ENCODE results near the gene BTNL9.
"Not testable (repeated sequence)": the region's sequence is repeated elsewhere in the genome, so short reads cannot be mapped to it uniquely, and the experiment has no call there.

The BTNL9 gene

GRCh38 chr5:181101030-181101641, 61.1 kb downstream of the BTNL9 start:
- DNase-seq = not testable (repeated sequence)

- not testable (repeated sequence) for DNase-seq
Observed at GRCh38 chr5:181101930-181102674, 62.0 kb downstream of the BTNL9 start.

- DNase-seq = not testable (repeated sequence)
Observed at GRCh38 chr5:181104259-181104568, 64.1 kb downstream of the BTNL9 start.

- not testable (repeated sequence) for DNase-seq
Observed at GRCh38 chr5:181104606-181105390, 64.7 kb downstream of the BTNL9 start.

GRCh38 chr5:181105391-181106025, 65.4 kb downstream of the BTNL9 start:
- no peak for DNase-seq

GRCh38 chr5:181107699-181108098, 67.6 kb downstream of the BTNL9 start:
- no peak for DNase-seq

- no peak for DNase-seq
Observed at GRCh38 chr5:181108578-181109165, 68.6 kb downstream of the BTNL9 start.

GRCh38 chr5:181109489-181110013, 69.5 kb downstream of the BTNL9 start:
- no peak for DNase-seq

GRCh38 chr5:181111010-181111409, 70.9 kb downstream of the BTNL9 start:
- DNase-seq = no peak

Measured in activated effector memory CD4-positive, alpha-beta T cell treated with anti-CD3 and anti-CD28 coated beads, Interleukin-2, amount 50 U/mL, for 16 hours (primary cell).